GM12878 (cell line): ENCODE results near the gene RBM45. TPM values are rescaled to one million over a fixed set of nuclear protein-coding genes. Genes with fewer than 3 reads are reported as not detected.

ENCODE experiments used
- ATAC-seq: fragments of 200-7000 bp; cut with Tn5 transposase; 3 replicates; pipeline ENCODE4 v1.9.1; 2020; ENCODE audit warnings: mild to moderate bottlenecking, moderate library complexity
- BruUV-seq: library from RNA; stranded (reverse); fragments of 400-500 nt; replicated peaks from 2 replicates; lab custom pipeline; 2021; lab: Mats Ljungman, UMichigan
- CTCF ChIA-PET: fragments of 300-600 bp; sonication (Branson Sonifier 250); formaldehyde crosslinking; extraction: SDS; loops from one replicate; lab custom pipeline; 2021; ENCODE audit warnings: inconsistent platforms; lab: Yijun Ruan, JAX
- POLR2A ChIA-PET: fragments of 350-600 bp; formaldehyde crosslinking; extraction: SDS; loops from one replicate; lab custom pipeline; 2021; ENCODE audit warnings: inconsistent platforms; lab: Charles Lee
- RAD21 ChIA-PET: fragments of 300-600 bp; sonication (Branson Sonifier 250); formaldehyde crosslinking; loops from one replicate; lab custom pipeline; 2023; ENCODE audit warnings: antibody characterized with exemption; ENCODE audit not compliant: unreplicated experiment; lab: Charles Lee
- SMC1A ChIA-PET: fragments of 300-600 bp; sonication (Branson Sonifier 250); formaldehyde crosslinking; loops from one replicate; lab custom pipeline; 2023; ENCODE audit not compliant: unreplicated experiment, uncharacterized antibody; lab: Charles Lee
- DNase-seq: peaks from one replicate; pipeline ENCODE4 v3.0.0-alpha.2; 2011; ENCODE audit warnings: low read depth, low spot score
- FAIRE-seq: peaks from 3 replicates; lab custom pipeline; 2011; peaks lifted over from hg19 to GRCh38; lab: Jason Lieb, UNC
- H2AFZ ChIP-seq: 2 replicates; pipeline ENCODE4 v1.6.0; 2011; ENCODE audit warnings: low read depth, low read length, control low read depth; ENCODE audit not compliant: control insufficient read depth
- H3K27ac ChIP-seq: 2 replicates; pipeline ENCODE4 v1.5.1; 2011; ENCODE audit warnings: control low read depth; ENCODE audit not compliant: control insufficient read depth, insufficient read depth
- H3K27me3 ChIP-seq, 2 experiments: replicated peaks in 1 of 2; 2 replicates each; pipeline versions ENCODE4 v1.6.0 to v1.6.1; 2011; ENCODE audit warnings: low read length in 1 of 2; ENCODE audit not compliant: control insufficient read depth in 2 of 2, insufficient read depth in 2 of 2
- H3K36me3 ChIP-seq, 2 experiments: 2 replicates each; pipeline ENCODE4 v1.5.1; 2011; ENCODE audit warnings: low read length in 1 of 2; ENCODE audit not compliant: control insufficient read depth in 2 of 2, insufficient read depth in 2 of 2
- H3K4me1 ChIP-seq: 2 replicates; pipeline ENCODE4 v1.6.1; 2011; ENCODE audit warnings: mild to moderate bottlenecking, low read length, moderate library complexity, mixed read lengths; ENCODE audit not compliant: control insufficient read depth, insufficient read depth
- H3K4me2 ChIP-seq: 2 replicates; pipeline ENCODE4 v1.6.0; 2011; ENCODE audit warnings: control low read depth; ENCODE audit not compliant: control insufficient read depth, insufficient read depth
- H3K4me3 ChIP-seq: fragments of 200-600 bp; sonication (generic); 2 replicates; pipeline ENCODE4 v1.5.1; 2016
- H3K79me2 ChIP-seq: 2 replicates; pipeline ENCODE4 v1.6.0; 2011; ENCODE audit warnings: low read length; ENCODE audit not compliant: control insufficient read depth, insufficient read depth
- H3K9ac ChIP-seq: 2 replicates; pipeline ENCODE4 v1.8.0; 2011; ENCODE audit warnings: low read length, control low read depth, mixed read lengths; ENCODE audit not compliant: control insufficient read depth, insufficient read depth
- H3K9me3 ChIP-seq: replicated peaks from 3 replicates; pipeline ENCODE4 v1.5.1; 2011; ENCODE audit warnings: mild to moderate bottlenecking, low read length; ENCODE audit not compliant: control insufficient read depth, insufficient read depth
- H4K20me1 ChIP-seq: 2 replicates; pipeline ENCODE4 v1.6.0; 2011; ENCODE audit not compliant: control insufficient read depth, insufficient read depth
- CBFB ChIP-seq: IDR thresholded peaks from 2 replicates; pipeline ENCODE4 v1.6.1; 2016; ENCODE audit warnings: antibody characterized with exemption, low read depth
- CHD4 ChIP-seq: fragments of 200-600 bp; sonication (generic); IDR thresholded peaks from 2 replicates; pipeline ENCODE4 v1.6.1; 2016; ENCODE audit warnings: mild to moderate bottlenecking
- ESRRA ChIP-seq: IDR thresholded peaks from 2 replicates; pipeline ENCODE4 v1.6.1; 2012; ENCODE audit warnings: mild to moderate bottlenecking, low read length, improper control_type of control experiment
- RUNX3 ChIP-seq: IDR thresholded peaks from 2 replicates; pipeline ENCODE4 v1.6.1; 2012; ENCODE audit warnings: low read length, inconsistent platforms
- SIN3A ChIP-seq: IDR thresholded peaks from 2 replicates; pipeline ENCODE4 v1.6.1; 2012; ENCODE audit warnings: low read depth, low read length, improper control_type of control experiment
- ZNF687 ChIP-seq: fragments of 450-650 bp; IDR thresholded peaks from 2 replicates; pipeline ENCODE4 v1.6.1; 2017; ENCODE audit warnings: mild to moderate bottlenecking, moderate library complexity
- in situ Hi-C: fragments of 300-500 bp; cut with MboI; formaldehyde crosslinking; loops from 9 replicates; pipeline ENCODE4 v1.14.3; 2018; ENCODE audit warnings: mixed read lengths
- intact Hi-C: fragments of 100-400 bp; cut with micrococcal nuclease; formaldehyde crosslinking; loops from one replicate; pipeline ENCODE4 v1.14.2; 2022; ENCODE audit not compliant: unreplicated experiment
- polyA plus RNA-seq, 11 experiments: library from polyadenylated mRNA; depleted of rRNA in 4 of 11; unstranded in 6 of 11; stranded (reverse) in 5 of 11; fragments of >200 nt; fragmentation: Nextera tagmentation in 4 of 11; fragmentation: Illumina TruSeq in 1 of 11; extraction: Ambion mirVana in 4 of 11; extraction: Trizol in 1 of 11; gene quantifications; 1 replicate in 1 of 11; 2 replicates in 10 of 11; pipeline versions ENCODE4 v1.2.1 to v1.2.3, GENCODE V29; 2011 to 2016; ENCODE audit warnings: inconsistent platforms in 2 of 11, missing spikeins in 2 of 11, low read depth in 1 of 11
- total RNA-seq, 4 experiments: library from RNA; depleted of rRNA in 3 of 4; stranded (reverse); fragments of >200 nt in 3 of 4; fragmentation: Illumina TruSeq in 1 of 4; extraction: Trizol in 1 of 4; gene quantifications; 2 replicates each; pipeline versions ENCODE4 v1.2.1 to v1.2.3, GENCODE V29; 2013 to 2021

Gene RBM45
- total and polyA plus RNA-seq, 10 of the 15 experiments (the other 5 are each of a cell fraction or from before 2014, with no cell fraction given), result 6.2 to 21.7 (median 14.6) TPM

GRCh38 chr2:178115271-178115670, 3.0 kb downstream of the RBM45 start:
- POLR2A ChIA-PET, result interaction anchor here (1.2 to 1.3 kb wide), 2 partner anchors 282 to 289 kb away, joined by 3 read pairs; no protein-coding TSS in a partner anchor
- ATAC-seq, result no peak

More at GRCh38 chr2:178115271-178115670, 3.0 kb downstream of the RBM45 start:
- RAD21 ChIA-PET, result interaction anchor here (0.6 to 1.4 kb wide), 6 partner anchors 153 to 304 kb away, joined by 3 to 7 read pairs (median 4); no protein-coding TSS in a partner anchor
- Histone ChIP-seq H3K4me2 (no peak overlapping the region), H3K4me3 (no peak overlapping the region), H3K9me3 (no peaks in the 10 kb centered on the region), H3K27me3 (no peaks in the 10 kb centered on the region), H4K20me1 (no peaks in the 10 kb centered on the region), H3K9ac (no peak overlapping the region), H3K4me1 (peaks cover 12% of the 10 kb centered on the region), H2AFZ (no peak overlapping the region; the same call in 1 of the 2 replicates), H3K79me2 (peaks cover 17% of the 10 kb centered on the region), H3K36me3 (no peaks in the 10 kb centered on the region), H3K27ac (no peak overlapping the region)
- BruUV-seq, result no TSS peak
- FAIRE-seq (no peak), DNase-seq (no peak)
- TF ChIP-seq ZNF687 (no peak), CBFB (no peak), RUNX3 (no peak), SIN3A (no peak), CHD4 (no peak), ESRRA (no peak)
- in situ Hi-C loops, result no loop called here
- SMC1A ChIA-PET, result interaction anchor here (1.6 to 3.0 kb wide), 4 partner anchors 8 to 299 kb away, joined by 4 to 16 read pairs (median 6); no protein-coding TSS in a partner anchor
- intact Hi-C loops, result no loop called here
- CTCF ChIA-PET, result interaction anchor here (1.2 to 5.3 kb wide), 6 partner anchors 9 to 301 kb away, joined by 3 to 101 read pairs (median 5); no protein-coding TSS in a partner anchor
